ENCODE data around the gene UBE2O.

- TF ChIP-seq, protein P1, sequence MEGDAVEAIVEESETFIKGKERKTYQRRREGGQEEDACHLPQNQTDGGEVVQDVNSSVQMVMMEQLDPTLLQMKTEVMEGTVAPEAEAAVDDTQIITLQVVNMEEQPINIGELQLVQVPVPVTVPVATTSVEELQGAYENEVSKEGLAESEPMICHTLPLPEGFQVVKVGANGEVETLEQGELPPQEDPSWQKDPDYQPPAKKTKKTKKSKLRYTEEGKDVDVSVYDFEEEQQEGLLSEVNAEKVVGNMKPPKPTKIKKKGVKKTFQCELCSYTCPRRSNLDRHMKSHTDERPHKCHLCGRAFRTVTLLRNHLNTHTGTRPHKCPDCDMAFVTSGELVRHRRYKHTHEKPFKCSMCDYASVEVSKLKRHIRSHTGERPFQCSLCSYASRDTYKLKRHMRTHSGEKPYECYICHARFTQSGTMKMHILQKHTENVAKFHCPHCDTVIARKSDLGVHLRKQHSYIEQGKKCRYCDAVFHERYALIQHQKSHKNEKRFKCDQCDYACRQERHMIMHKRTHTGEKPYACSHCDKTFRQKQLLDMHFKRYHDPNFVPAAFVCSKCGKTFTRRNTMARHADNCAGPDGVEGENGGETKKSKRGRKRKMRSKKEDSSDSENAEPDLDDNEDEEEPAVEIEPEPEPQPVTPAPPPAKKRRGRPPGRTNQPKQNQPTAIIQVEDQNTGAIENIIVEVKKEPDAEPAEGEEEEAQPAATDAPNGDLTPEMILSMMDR (IDR thresholded peaks at IDR 0.05) = no peak
- TF ChIP-seq POLR2A (IDR thresholded peaks at IDR 0.05) (no peak), EP300 (IDR thresholded peaks at IDR 0.05) (no peak)
Measured at GRCh38 chr17:76354747-76355310, 98.1 kb downstream of the UBE2O start.

Measured in ovary (tissue), 3 donors.